IPS-18c (cell line): ENCODE results near the gene ANKH.

Source experiments
- H3K4me3 ChIP-seq: 2 replicates; pipeline ENCODE4 v1.7.0; 2013; ENCODE audit warnings: low read depth, mild to moderate bottlenecking, low read length, moderate library complexity; ENCODE audit not compliant: insufficient read depth
- H3K9me3 ChIP-seq: one replicate; pipeline ENCODE4 v1.6.1; 2013; ENCODE audit warnings: mild to moderate bottlenecking, low read length, moderate library complexity; ENCODE audit not compliant: control insufficient read depth, insufficient read depth

The ANKH gene

GRCh38 chr5:14767053-14767452 is 104.5 kb downstream of the ANKH start:
- H3K9me3 ChIP-seq = no peaks in the 10 kb centered on the region

GRCh38 chr5:14766584-14766983 is 105.0 kb downstream of the ANKH start:
- H3K9me3 ChIP-seq = no peaks in the 10 kb centered on the region
- H3K4me3 ChIP-seq = no peak overlapping the region

More at GRCh38 chr5:14767053-14767452, 104.5 kb downstream of the ANKH start:
- H3K4me3 ChIP-seq = no peak overlapping the region

GRCh38 chr5:14765587-14765986 is 106.0 kb downstream of the ANKH start:
- H3K4me3 ChIP-seq = no peak overlapping the region
- H3K9me3 ChIP-seq = no peaks in the 10 kb centered on the region

DNA sequence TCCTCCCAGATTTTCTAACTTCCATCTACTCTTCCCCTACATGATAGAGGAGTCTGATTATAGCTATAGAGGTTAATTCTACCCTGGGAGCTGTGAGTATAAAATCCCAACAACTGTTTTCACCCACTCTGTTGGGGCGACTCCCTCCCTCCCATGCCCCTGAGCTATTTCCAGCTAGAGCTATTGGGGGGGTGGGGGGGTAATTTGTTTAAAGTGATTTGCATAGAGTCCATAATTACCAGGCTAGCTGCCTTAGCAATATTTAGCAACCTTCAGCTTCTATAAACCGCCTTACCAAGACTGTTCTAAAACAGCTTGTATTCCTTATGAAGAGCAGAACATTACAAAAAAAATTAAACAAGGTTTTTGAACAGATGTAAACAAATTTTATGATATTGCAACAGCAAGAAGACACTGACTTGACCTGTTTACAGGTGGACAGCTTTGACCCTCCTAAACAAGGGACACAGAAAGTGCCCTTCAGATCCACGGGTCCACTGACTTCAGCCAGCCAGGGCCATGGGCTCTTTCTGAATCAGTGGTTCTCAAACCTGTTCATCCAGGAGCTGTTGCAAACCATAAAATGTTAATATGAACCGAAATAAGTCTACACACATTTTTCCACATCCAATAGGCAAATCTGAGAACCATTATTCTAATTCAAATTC is 108.9 kb downstream of the ANKH start:
- no peaks in the 10 kb centered on the region for H3K9me3 ChIP-seq
- H3K4me3 ChIP-seq = no peak overlapping the region

DNA sequence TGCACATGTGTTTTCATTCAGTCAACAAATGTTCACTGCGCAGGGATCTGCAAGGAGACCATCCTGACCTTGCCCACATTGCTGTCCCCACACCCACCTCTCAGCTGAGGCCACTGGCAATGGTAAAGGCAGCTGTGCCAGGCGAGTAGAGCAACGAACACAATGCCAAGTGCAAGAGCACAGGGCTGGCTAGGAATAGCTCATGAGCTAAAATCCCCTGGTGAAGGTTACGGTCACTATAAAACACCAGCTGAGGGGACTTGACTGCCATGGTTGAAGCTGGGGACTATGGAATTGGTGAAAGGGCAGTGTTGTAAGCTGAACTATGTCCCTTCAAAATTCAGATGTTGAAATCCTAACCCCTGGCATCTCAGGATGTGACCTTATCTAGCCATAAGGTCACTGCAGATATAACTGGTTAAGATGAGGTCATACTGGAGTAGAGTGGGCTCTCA is 111.0 kb downstream of the ANKH start:
- Histone ChIP-seq H3K4me3 (no peak overlapping the region), H3K9me3 (no peaks in the 10 kb centered on the region)

- H3K9me3 ChIP-seq = no peaks in the 10 kb centered on the region
Observed at GRCh38 chr5:14759744-14760547, 111.6 kb downstream of the ANKH start.

GRCh38 chr5:14757850-14758249 is 113.7 kb downstream of the ANKH start:
- no peaks in the 10 kb centered on the region for H3K9me3 ChIP-seq
- no peak overlapping the region for H3K4me3 ChIP-seq

More at GRCh38 chr5:14759744-14760547, 111.6 kb downstream of the ANKH start:
- no peak overlapping the region for H3K4me3 ChIP-seq

DNA sequence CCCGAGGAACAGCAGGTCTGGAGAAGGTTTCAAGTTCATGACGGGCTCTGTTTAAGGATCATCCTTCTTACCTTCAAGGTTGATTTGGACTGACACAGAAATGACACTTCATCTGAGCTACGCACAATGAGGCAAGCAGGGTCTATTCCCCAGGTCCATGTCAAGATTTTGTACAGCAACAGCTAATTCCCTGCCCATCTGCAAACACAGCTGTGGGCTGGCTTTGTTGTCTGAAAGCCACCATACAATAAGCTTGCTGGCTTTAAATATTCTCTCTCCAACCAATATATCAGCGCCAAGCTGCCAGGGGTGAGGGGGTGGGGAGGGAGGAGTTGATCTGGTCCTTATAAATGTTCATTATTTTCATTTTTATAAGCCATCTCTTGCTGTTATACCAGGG is 115.1 kb downstream of the ANKH start:
- no peaks in the 10 kb centered on the region for H3K9me3 ChIP-seq
- H3K4me3 ChIP-seq = no peak overlapping the region

DNA sequence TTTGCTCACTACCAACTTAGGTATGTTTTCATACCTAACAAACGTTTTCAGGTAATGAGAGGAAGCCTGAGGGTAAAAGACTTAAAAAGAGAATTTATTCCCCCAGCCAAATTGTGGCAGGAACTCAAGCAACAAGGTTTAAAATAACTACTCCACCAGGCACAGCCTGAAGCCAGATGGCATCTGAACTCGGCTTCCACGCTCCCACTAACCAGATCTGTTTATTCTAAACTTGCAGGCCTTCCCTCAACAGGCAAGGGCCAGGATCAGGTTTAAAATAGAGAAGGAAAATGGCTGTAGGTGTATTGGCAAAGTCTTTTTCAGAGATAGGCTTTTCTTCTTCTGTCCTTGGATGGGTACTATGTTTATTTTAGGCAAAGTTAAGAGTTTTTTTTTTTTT is 117.6 kb downstream of the ANKH start:
- Histone ChIP-seq H3K9me3 (no peaks in the 10 kb centered on the region), H3K4me3 (no peak overlapping the region)

GRCh38 chr5:14753292-14753691 is 118.3 kb downstream of the ANKH start:
- no peaks in the 10 kb centered on the region for H3K9me3 ChIP-seq
- no peak overlapping the region for H3K4me3 ChIP-seq

GRCh38 chr5:14752497-14753071 is 119.0 kb downstream of the ANKH start:
- H3K4me3 ChIP-seq = no peak overlapping the region

DNA sequence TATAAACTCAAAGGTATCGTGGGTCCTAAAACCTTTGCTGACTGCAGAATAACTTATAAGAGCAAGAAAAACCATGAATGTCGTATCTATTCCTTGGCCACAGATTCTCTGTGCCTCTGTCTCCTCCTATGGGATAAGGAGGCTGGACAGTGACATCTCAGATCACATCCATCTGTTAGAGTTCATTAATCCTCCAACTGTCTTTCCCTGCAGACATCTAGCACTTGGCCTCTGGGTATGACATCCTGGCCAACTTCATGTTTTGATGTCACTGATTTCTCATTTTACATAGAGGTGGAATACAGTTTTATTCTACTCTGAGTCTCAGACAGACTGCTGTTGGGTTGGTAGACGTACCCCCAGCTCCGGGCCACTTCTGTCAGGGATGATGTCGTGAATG is 120.9 kb downstream of the ANKH start:
- H3K9me3 ChIP-seq = no peaks in the 10 kb centered on the region
- no peak overlapping the region for H3K4me3 ChIP-seq

More at GRCh38 chr5:14752497-14753071, 119.0 kb downstream of the ANKH start:
- no peaks in the 10 kb centered on the region for H3K9me3 ChIP-seq

DNA sequence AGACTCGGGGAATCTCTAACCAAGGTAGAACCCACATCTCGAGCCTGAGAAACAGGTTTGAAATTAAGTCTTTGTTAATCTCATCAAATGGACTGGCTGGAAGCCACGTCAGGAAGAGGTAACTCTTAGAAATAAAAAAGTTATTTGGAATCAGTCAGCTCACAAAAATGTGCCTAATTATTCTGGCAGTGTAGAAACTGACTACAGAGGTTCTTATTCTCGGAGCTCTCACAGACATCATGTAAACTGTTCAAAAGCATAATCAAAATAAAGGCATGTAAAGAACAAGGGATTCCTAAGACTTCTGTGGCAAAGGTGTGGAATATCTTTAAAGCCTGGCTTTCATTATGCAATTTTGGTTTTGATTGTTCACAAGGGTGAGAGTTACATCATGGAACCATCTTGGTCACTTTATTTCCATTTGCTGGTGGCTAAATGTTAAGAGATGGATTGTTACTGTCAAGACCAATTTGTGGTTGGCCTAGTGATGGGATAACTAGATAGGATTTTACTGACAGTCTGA is 121.9 kb downstream of the ANKH start:
- no peak overlapping the region for H3K4me3 ChIP-seq

DNA sequence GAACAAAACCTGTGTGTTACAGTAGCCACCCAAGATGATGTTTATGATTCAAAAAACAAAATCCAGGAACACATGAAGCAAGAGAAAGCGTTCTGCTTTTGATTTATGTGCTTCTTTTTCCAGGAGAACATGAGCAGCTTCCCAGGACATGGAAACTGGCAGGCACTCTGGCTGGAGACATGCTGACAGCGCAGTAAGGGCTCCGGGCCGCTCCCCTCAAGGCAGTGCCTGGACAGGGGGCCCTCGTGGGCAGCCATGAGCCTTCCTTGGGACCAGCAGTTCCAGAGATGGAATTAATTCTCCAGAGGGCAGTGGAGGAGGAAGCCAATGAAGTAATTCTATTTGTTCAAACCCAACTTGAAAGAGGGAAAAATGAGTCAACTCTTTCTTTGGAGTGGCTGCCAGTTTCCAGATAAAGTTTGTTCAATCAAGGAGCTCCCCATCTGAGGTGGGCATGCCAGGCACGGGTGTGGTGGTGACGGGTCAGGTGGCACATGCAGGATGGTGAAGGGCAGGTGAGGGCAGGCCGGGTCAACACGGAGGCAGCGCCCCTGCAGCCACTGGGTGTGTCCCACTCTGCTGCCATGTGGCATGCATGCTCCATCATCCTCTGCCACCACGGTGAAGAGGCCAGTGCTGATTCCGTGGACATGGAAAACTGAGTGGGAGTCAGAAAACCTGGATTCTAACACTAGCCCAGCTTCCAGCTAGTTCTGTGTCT is 123.2 kb downstream of the ANKH start:
- H3K4me3 ChIP-seq = no peak overlapping the region
- no peaks in the 10 kb centered on the region for H3K9me3 ChIP-seq

More for the DNA sequence above, 121.9 kb downstream of the ANKH start:
- no peaks in the 10 kb centered on the region for H3K9me3 ChIP-seq

GRCh38 chr5:14745753-14746152 is 125.8 kb downstream of the ANKH start:
- no peak overlapping the region for H3K4me3 ChIP-seq
- H3K9me3 ChIP-seq = no peaks in the 10 kb centered on the region

- Histone ChIP-seq H3K4me3 (no peak overlapping the region), H3K9me3 (no peaks in the 10 kb centered on the region)
Observed at GRCh38 chr5:14745188-14745563, 126.4 kb downstream of the ANKH start.
